ENCODE measurements around the gene PHF12. TPM values are rescaled to one million over a fixed set of nuclear protein-coding genes. Genes with fewer than 3 reads are reported as not detected.

PHF12 gene
- total and polyA plus RNA-seq, 2 of the 8 experiments (the other 6 are each of a cell fraction or from before 2014, with no cell fraction given) = 38.8 to 65.7 TPM

- no peak overlapping the region for H2AK5ac ChIP-seq (ENCODE audit: low read depth, low read length)
- no peak overlapping the region for H3K4me3 ChIP-seq (ENCODE audit: extremely low read depth in 1 of 4, insufficient read depth in 2 of 4, low read depth in 3 of 4, low read length in 4 of 4)
- peak overlapping the region; percentile 29; the same call in 1 of the 2 replicates for H4K8ac ChIP-seq (ENCODE audit: extremely low read depth, insufficient read depth, low read length)
- no peak overlapping the region for H3K4me2 ChIP-seq (ENCODE audit: insufficient read depth in 1 of 2, low read depth in 2 of 2, low read length in 2 of 2)
- no peaks in the 10 kb centered on the region for H3K9me3 ChIP-seq (ENCODE audit: insufficient read depth in 2 of 2, low read depth in 1 of 2, low read length in 1 of 2)
- POLR2A ChIA-PET (ENCODE audit: partially characterized antibody) = interaction anchor here (1.6 to 1.9 kb wide), 2 partner anchors 11 to 158 kb away, joined by 4 to 6 read pairs; no protein-coding TSS in a partner anchor
- FAIRE-seq = no peak
- H2BK15ac ChIP-seq (ENCODE audit: low read length) = no peak overlapping the region
- H2BK120ac ChIP-seq (replicated peaks; ENCODE audit: low read depth, low read length) = no peak overlapping the region
- CTCF ChIA-PET (ENCODE audit: partially characterized antibody) = interaction anchor here (0.6 to 15.6 kb wide), 6 partner anchors 9 to 156 kb away, joined by 3 to 548 read pairs (median 4); no protein-coding TSS in a partner anchor
- no peak overlapping the region for H2AFZ ChIP-seq (ENCODE audit: low read length)
- H3K18ac ChIP-seq (ENCODE audit: extremely low read depth, low read length) = no peak overlapping the region
- no peak overlapping the region for H3K4ac ChIP-seq (replicated peaks; ENCODE audit: insufficient read length, low read depth, low read length)
- no peaks in the 10 kb centered on the region for H4K20me1 ChIP-seq (replicated peaks in 1 of 2; ENCODE audit: control insufficient read depth in 1 of 2, insufficient read depth in 2 of 2, low read length in 2 of 2)
- H4K5ac ChIP-seq (ENCODE audit: insufficient read length, low read depth, low read length) = no peak overlapping the region
- H3K14ac ChIP-seq (ENCODE audit: insufficient read length) = no peak overlapping the region
- H3K79me2 ChIP-seq (ENCODE audit: control insufficient read depth in 1 of 2, insufficient read depth in 2 of 2, low read length in 2 of 2) = no peaks in the 10 kb centered on the region
- no peak overlapping the region for H3K56ac ChIP-seq (replicated peaks; ENCODE audit: insufficient read length, low read depth, low read length)
- H3K27me3 ChIP-seq (replicated peaks in 1 of 4; ENCODE audit: control insufficient read depth in 3 of 4, extremely low read depth in 1 of 4, insufficient read depth in 3 of 4, low read length in 3 of 4) = no peaks in the 10 kb centered on the region; a peak in 1 of 7 replicates
- H2BK5ac ChIP-seq (ENCODE audit: low read depth, low read length) = no peak overlapping the region
- H2BK20ac ChIP-seq (ENCODE audit: low read length) = no peak overlapping the region
- no peak overlapping the region for H3K27ac ChIP-seq (ENCODE audit: low read depth, low read length)
- no peak for DNase-seq (ENCODE audit: low read depth in 1 of 2, low spot score in 2 of 2)
- H3K79me1 ChIP-seq (ENCODE audit: low read depth, low read length) = no peaks in the 10 kb centered on the region; the same call in 1 of the 2 replicates
- no peaks in the 10 kb centered on the region for H3K23me2 ChIP-seq (ENCODE audit: low read depth, low read length)
- peaks cover 0 to 9% (median 5%) of the 10 kb centered on the region in 4 experiments; a peak in 3 of 7 replicates for H3K4me1 ChIP-seq (replicated peaks in 1 of 4; ENCODE audit: control insufficient read depth in 3 of 4, insufficient read depth in 4 of 4, low read length in 3 of 4)
- H3K36me3 ChIP-seq (ENCODE audit: control insufficient read depth in 2 of 4, insufficient read depth in 4 of 4, low read length in 3 of 4) = no peaks in the 10 kb centered on the region
- no peak overlapping the region for H3K9ac ChIP-seq (replicated peaks in 1 of 4; ENCODE audit: extremely low read depth in 1 of 4, low read depth in 3 of 4, low read length in 3 of 4)
- H3K23ac ChIP-seq (ENCODE audit: insufficient read length) = no peak overlapping the region
- H4K91ac ChIP-seq (replicated peaks; ENCODE audit: insufficient read length, low read length) = no peak overlapping the region
- WGBS, 2 experiments (ENCODE audit: extremely low coverage in 1 of 2, insufficient coverage in 1 of 2, insufficient read length in 1 of 2, insufficient replicate concordance in 2 of 2, low coverage in 1 of 2, low lambda C conversion rate in 2 of 2, missing lambda C conversion rate in 1 of 2) = 93% methylated on average over 18 of the region's 18 CpGs; no CpG with 5 or more reads in 1 of the 2 experiments
- no peak overlapping the region for H2BK12ac ChIP-seq (ENCODE audit: low read depth, low read length)
- TF ChIP-seq MAFK (IDR thresholded peaks at IDR 0.05; ENCODE audit: low read depth, low read length) = no peak
- no peak for TF ChIP-seq RFX5 (IDR thresholded peaks at IDR 0.05; ENCODE audit: borderline replicate concordance, low read depth, low read length)
- no peak for TF ChIP-seq MAX (IDR thresholded peaks at IDR 0.05)
- TF ChIP-seq HDAC6 (IDR thresholded peaks at IDR 0.05; ENCODE audit: low read depth, low read length) = no peak
- TF ChIP-seq JUND (IDR thresholded peaks at IDR 0.05; ENCODE audit: low read length) = no peak
- no peak for TF ChIP-seq TCF12 (IDR thresholded peaks at IDR 0.05; ENCODE audit: low read depth, low read length)
- TF ChIP-seq POLR2AphosphoS5 (IDR thresholded peaks at IDR 0.05; ENCODE audit: low read depth, low read length) = no peak
- no peak for TF ChIP-seq FOSL1 (IDR thresholded peaks at IDR 0.05; ENCODE audit: insufficient read depth, low read depth, low read length)
- TF ChIP-seq SIRT6 (IDR thresholded peaks at IDR 0.05; ENCODE audit: low read length) = no peak
- no peak for TF ChIP-seq CTCF (IDR thresholded peaks at IDR 0.05; ENCODE audit: control extremely low read depth in 1 of 3, insufficient read depth in 1 of 3, low read depth in 1 of 3, low read length in 3 of 3)
- no peak for TF ChIP-seq EGR1 (IDR thresholded peaks at IDR 0.05; ENCODE audit: borderline replicate concordance, low read depth, low read length)
Observed at GRCh38 chr17:28958820-28959455, 7.6 kb upstream of the PHF12 start.
